GM12892 (cell line): ENCODE results near the gene ATG16L2.

Experiments
- POLR2A ChIP-seq: IDR thresholded peaks from 2 replicates; pipeline ENCODE4 v1.6.1; 2011; ENCODE audit warnings: low read depth, low read length, control low read depth
- POLR2AphosphoS5 ChIP-seq: IDR thresholded peaks from 2 replicates; pipeline ENCODE4 v1.6.1; 2011; ENCODE audit warnings: low read depth, low read length, control low read depth

GRCh38 chr11:72781063-72781312 lies 33.2 kb upstream of the ATG16L2 start:
- no peak for TF ChIP-seq POLR2A
- TF ChIP-seq POLR2AphosphoS5 = no peak
